HCT116 (cell line): ENCODE measurements around the gene ERBB4. TPM values are rescaled to one million over a fixed set of nuclear protein-coding genes. Genes with fewer than 3 reads are reported as not detected.

Experiments used
- ATAC-seq: fragments of 200-7000 bp; cut with Tn5 transposase; 2 replicates; pipeline ENCODE4 v1.9.1; 2020; ENCODE audit warnings: mild to moderate bottlenecking, moderate library complexity
- BruUV-seq: library from RNA; stranded (reverse); fragments of 400-500 nt; replicated peaks from 2 replicates; lab custom pipeline; 2021; lab: Mats Ljungman, UMichigan
- CTCF ChIA-PET: fragments of 300-600 bp; sonication (Branson Sonifier 250); formaldehyde crosslinking; loops from one replicate; lab custom pipeline; 2021; ENCODE audit warnings: antibody characterized with exemption; lab: Charles Lee
- POLR2A ChIA-PET: fragments of 300-600, 350-600 bp; sonication (Branson Sonifier 250); formaldehyde crosslinking; loops from one replicate; lab custom pipeline; 2021; ENCODE audit warnings: antibody characterized with exemption; lab: Charles Lee
- RAD21 ChIA-PET, 2 experiments: fragments of 300-600 bp; sonication (Branson Sonifier 250); formaldehyde crosslinking; loops; one replicate each; lab custom pipeline; 2023; ENCODE audit warnings: low total read pairs in 2 of 2; ENCODE audit not compliant: uncharacterized antibody in 2 of 2, unreplicated experiment in 2 of 2, low non-redundant PET in 1 of 2; lab: Charles Lee
- DNase-seq: peaks from one replicate; pipeline ENCODE4 v3.0.0-alpha.2; 2010; ENCODE audit warnings: low read depth, low spot score
- H2AFZ ChIP-seq: fragments of 200-600 bp; shearing (Covaris generic), sonication (generic); 2 replicates; pipeline ENCODE4 v1.6.1; 2017; ENCODE audit warnings: low read depth, mixed run types, mixed read lengths, antibody characterized with exemption, low read length; ENCODE audit not compliant: poor library complexity, severe bottlenecking
- H3K27ac ChIP-seq: 2 replicates; pipeline ENCODE4 v1.5.1; 2012; ENCODE audit warnings: low read depth, low read length
- H3K27me3 ChIP-seq: fragments of 200-600 bp; sonication (generic); 2 replicates; pipeline ENCODE4 v1.6.1; 2016; ENCODE audit warnings: mixed run types, low read length, mixed read lengths; ENCODE audit not compliant: insufficient read depth
- H3K36me3 ChIP-seq, 2 experiments: fragments of 200-500 bp in 1 of 2; fragments of 200-600 bp in 1 of 2; sonication (Bioruptor generic) in 1 of 2; sonication (generic) in 1 of 2; 2 replicates each; pipeline versions ENCODE4 v1.5.1 to v1.6.1; 2014 to 2016; ENCODE audit warnings: low read length in 2 of 2, inconsistent platforms in 1 of 2, mixed read lengths in 1 of 2, mixed run types in 1 of 2; ENCODE audit not compliant: insufficient read depth in 2 of 2, control insufficient read depth in 1 of 2
- H3K4me1 ChIP-seq, 2 experiments: fragments of 200-600 bp in 1 of 2; sonication (generic) in 1 of 2; 2 replicates each; pipeline versions ENCODE4 v1.5.1 to v1.6.1; 2012 to 2017; ENCODE audit warnings: low read length in 2 of 2, inconsistent platforms in 1 of 2, mild to moderate bottlenecking in 1 of 2, mixed read lengths in 1 of 2, mixed run types in 1 of 2, moderate library complexity in 1 of 2; ENCODE audit not compliant: insufficient read depth in 2 of 2, control insufficient read depth in 1 of 2
- H3K4me2 ChIP-seq: fragments of 200-600 bp; sonication (generic); 2 replicates; pipeline ENCODE4 v1.6.1; 2017; ENCODE audit warnings: mixed run types, low read length, mixed read lengths
- H3K4me3 ChIP-seq, 2 experiments: fragments of 200-600 bp in 1 of 2; sonication (generic) in 1 of 2; replicated peaks in 1 of 2; 2 replicates each; pipeline ENCODE4 v1.5.1; 2011 to 2016; ENCODE audit warnings: low read length in 2 of 2, control low read depth in 1 of 2, low read depth in 1 of 2, mild to moderate bottlenecking in 1 of 2, mixed read lengths in 1 of 2, mixed run types in 1 of 2
- H3K79me2 ChIP-seq: fragments of 200-600 bp; sonication (generic); 2 replicates; pipeline ENCODE4 v1.6.1; 2017; ENCODE audit warnings: mild to moderate bottlenecking, mixed run types, low read length, moderate library complexity, mixed read lengths; ENCODE audit not compliant: insufficient read depth
- H3K9ac ChIP-seq: fragments of 200-600 bp; sonication (generic); 2 replicates; pipeline ENCODE4 v1.6.1; 2016; ENCODE audit warnings: low read length, mixed read lengths
- H3K9me2 ChIP-seq: fragments of 200-600 bp; sonication (generic), shearing (Covaris generic); 2 replicates; pipeline ENCODE4 v1.6.1; 2017; ENCODE audit warnings: mixed run types, mild to moderate bottlenecking, moderate library complexity; ENCODE audit not compliant: insufficient read depth
- H3K9me3 ChIP-seq, 2 experiments: fragments of 200-500 bp in 1 of 2; fragments of 200-600 bp in 1 of 2; sonication (Bioruptor generic) in 1 of 2; sonication (generic) in 1 of 2; 2 replicates each; pipeline ENCODE4 v1.6.1; 2014 to 2017; ENCODE audit warnings: low read length in 2 of 2, mixed read lengths in 2 of 2, inconsistent platforms in 1 of 2, low read depth in 1 of 2, mild to moderate bottlenecking in 1 of 2, mixed run types in 1 of 2, moderate library complexity in 1 of 2; ENCODE audit not compliant: control insufficient read depth in 1 of 2, insufficient read depth in 1 of 2
- H4K20me1 ChIP-seq: fragments of 200-600 bp; sonication (generic), shearing (Covaris generic); 2 replicates; pipeline ENCODE4 v1.6.1; 2017; ENCODE audit warnings: mixed run types, mild to moderate bottlenecking, moderate library complexity; ENCODE audit not compliant: insufficient read depth
- CBX3 ChIP-seq: IDR thresholded peaks from 2 replicates; pipeline ENCODE4 v1.6.1; 2012; ENCODE audit warnings: low read depth
- CEBPB ChIP-seq: IDR thresholded peaks from 2 replicates; pipeline ENCODE4 v1.6.1; 2012; ENCODE audit warnings: low read depth
- CTCF ChIP-seq, 3 experiments: fragments of 200-600 bp in 1 of 3; sonication (generic) in 1 of 3; IDR thresholded peaks in 2 of 3; conservative IDR thresholded peaks in 1 of 3; 2 replicates each; pipeline ENCODE4 v1.5.1; 2012 to 2017; ENCODE audit warnings: low read depth in 2 of 3, low read length in 2 of 3, antibody characterized with exemption in 1 of 3, borderline replicate concordance in 1 of 3, control low read depth in 1 of 3, mild to moderate bottlenecking in 1 of 3, mixed read lengths in 1 of 3, mixed run types in 1 of 3, moderate library complexity in 1 of 3; ENCODE audit not compliant: insufficient read depth in 1 of 3
- EGR1 ChIP-seq: IDR thresholded peaks from 2 replicates; pipeline ENCODE4 v1.6.1; 2012; ENCODE audit warnings: low read depth
- ELF1 ChIP-seq: IDR thresholded peaks from 2 replicates; pipeline ENCODE4 v1.6.1; 2012; ENCODE audit warnings: low read depth, borderline replicate concordance
- FOSL1 ChIP-seq: IDR thresholded peaks from 2 replicates; pipeline ENCODE4 v1.6.1; 2012; ENCODE audit warnings: low read depth
- POLR2A ChIP-seq: IDR thresholded peaks from 2 replicates; pipeline ENCODE4 v1.7.0; 2011; ENCODE audit warnings: borderline replicate concordance; ENCODE audit not compliant: insufficient read depth, insufficient read length; ENCODE audit errors: extremely low read depth
- RAD21 ChIP-seq: IDR thresholded peaks from 2 replicates; pipeline ENCODE4 v1.6.1; 2012; ENCODE audit warnings: low read depth, mild to moderate bottlenecking
- TCF7L2 ChIP-seq: IDR thresholded peaks from 2 replicates; pipeline ENCODE4 v1.7.0; 2011; ENCODE audit warnings: borderline replicate concordance, inconsistent platforms; ENCODE audit not compliant: insufficient read depth, insufficient read length; ENCODE audit errors: extremely low read depth
- YY1 ChIP-seq: IDR thresholded peaks from 2 replicates; pipeline ENCODE4 v1.6.1; 2011; ENCODE audit warnings: low read length, low read depth, moderate library complexity, mild to moderate bottlenecking; ENCODE audit not compliant: insufficient replicate concordance; ENCODE audit errors: extremely low read depth
- ZBTB33 ChIP-seq: IDR thresholded peaks from 2 replicates; pipeline ENCODE4 v1.6.1; 2011; ENCODE audit warnings: mild to moderate bottlenecking, low read length, moderate library complexity; ENCODE audit not compliant: insufficient replicate concordance; ENCODE audit errors: extremely low read depth
- ZFX ChIP-seq: fragments of 450-650 bp; IDR thresholded peaks from 2 replicates; pipeline ENCODE4 v1.6.1; 2017
- intact Hi-C: fragments of 100-400 bp; cut with micrococcal nuclease; formaldehyde crosslinking; loops from 2 replicates; pipeline ENCODE4 v1.10.0; 2022
- total RNA-seq: library from RNA; stranded (reverse); gene quantifications from one replicate; pipeline ENCODE4 v1.2.1, GENCODE V29; 2021; ENCODE audit not compliant: unreplicated experiment

The ERBB4 gene
- total RNA-seq, 1 experiment from 2014 or later, result 0.10 TPM

GRCh38 chr2:212249451-212249850 lies 289.2 kb downstream of the ERBB4 start:
- intact Hi-C loops, result loop anchor here (2.0 to 5.0 kb wide), 2 partner anchors 102 to 505 kb away; no protein-coding TSS in a partner anchor
- no peaks in the 10 kb centered on the region for H3K36me3 ChIP-seq
- POLR2A ChIA-PET, result no interaction called here
- DNase-seq, result no peak
- H3K9ac ChIP-seq, result no peak overlapping the region
- H3K27me3 ChIP-seq, result no peaks in the 10 kb centered on the region
- H2AFZ ChIP-seq, result peak overlapping the region; percentile 25
- H3K27ac ChIP-seq, result no peak overlapping the region
- no peaks in the 10 kb centered on the region for H3K9me3 ChIP-seq
- no peak for ATAC-seq
- BruUV-seq, result no TSS peak
- H3K79me2 ChIP-seq, result no peaks in the 10 kb centered on the region
- TF ChIP-seq RAD21, result peak; percentile 61
- TF ChIP-seq TCF7L2, result no peak
- no peak for TF ChIP-seq FOSL1
- TF ChIP-seq CTCF (IDR thresholded peaks at IDR 0.05 in 2 of 3, conservative IDR thresholded peaks at IDR 0.05 in 1 of 3; ENCODE audit: borderline replicate concordance in 1 of 3, insufficient read depth in 1 of 3, low read depth in 2 of 3, low read length in 2 of 3), result peak; percentile 35 to 54 (median 48); a peak in 5 of 6 replicates
- TF ChIP-seq, all 23 proteins: peak for 2
- Histone ChIP-seq H3K4me1 (no peaks in the 10 kb centered on the region), H4K20me1 (no peaks in the 10 kb centered on the region), H3K4me2 (no peak overlapping the region), H3K4me3 (no peak overlapping the region), H3K9me2 (no peaks in the 10 kb centered on the region)
- RAD21 ChIA-PET, result interaction anchor here in 1 of 2 experiments (0.7 to 1.2 kb wide), 2 partner anchors 13 to 370 kb away, joined by 3 to 4 read pairs; no protein-coding TSS in a partner anchor
- CTCF ChIA-PET, result interaction anchor here (0.8 to 1.9 kb wide), 12 partner anchors 8 to 505 kb away, joined by 3 to 10 read pairs (median 3); no protein-coding TSS in a partner anchor

- no peaks in the 10 kb centered on the region for H3K4me1 ChIP-seq
- no peaks in the 10 kb centered on the region for H3K27me3 ChIP-seq
- no peaks in the 10 kb centered on the region for H3K79me2 ChIP-seq
- H3K36me3 ChIP-seq, result no peaks in the 10 kb centered on the region
- TF ChIP-seq ELF1 (no peak), YY1 (no peak), CEBPB (no peak), CBX3 (no peak), RAD21 (no peak), EGR1 (no peak), FOSL1 (no peak), POLR2A (no peak), ZBTB33 (no peak), ZFX (no peak)
- TF ChIP-seq, all 23 proteins: peak for 0
- Histone ChIP-seq H3K9me3 (no peaks in the 10 kb centered on the region), H3K27ac (no peak overlapping the region), H3K4me3 (no peak overlapping the region), H3K9ac (no peak overlapping the region), H3K4me2 (no peak overlapping the region), H4K20me1 (no peaks in the 10 kb centered on the region), H2AFZ (no peak overlapping the region), H3K9me2 (no peaks in the 10 kb centered on the region)
- DNase-seq, result no peak
- no peak for ATAC-seq
- ChIA-PET CTCF (no interaction called here), RAD21 (no interaction called here), POLR2A (no interaction called here)
- BruUV-seq, result no TSS peak
- intact Hi-C loops, result loop anchor here (5.0 kb wide), 1 partner anchor 99 kb away; no protein-coding TSS in a partner anchor
Observed at GRCh38 chr2:212245880-212246279, 292.7 kb downstream of the ERBB4 start.
